OCI-LY1 (cell line): ENCODE data around the gene ARGLU1.

Experiments
- EZH2 ChIP-seq: fragments of 200-600 bp; sonication (generic), shearing (Covaris generic); IDR thresholded peaks from 2 replicates; pipeline ENCODE4 v1.8.0; 2017; ENCODE audit warnings: borderline replicate concordance, mixed run types, mild to moderate bottlenecking, antibody characterized with exemption, low read length, moderate library complexity, mixed read lengths
- TF ChIP-seq, protein P1 (sequence below): fragments of 200-600 bp; sonication (generic), shearing (Covaris generic); IDR thresholded peaks from 2 replicates; pipeline ENCODE4 v1.5.1; 2017; ENCODE audit warnings: mild to moderate bottlenecking, antibody characterized with exemption, low read length, moderate library complexity, mixed read lengths

DNA sequence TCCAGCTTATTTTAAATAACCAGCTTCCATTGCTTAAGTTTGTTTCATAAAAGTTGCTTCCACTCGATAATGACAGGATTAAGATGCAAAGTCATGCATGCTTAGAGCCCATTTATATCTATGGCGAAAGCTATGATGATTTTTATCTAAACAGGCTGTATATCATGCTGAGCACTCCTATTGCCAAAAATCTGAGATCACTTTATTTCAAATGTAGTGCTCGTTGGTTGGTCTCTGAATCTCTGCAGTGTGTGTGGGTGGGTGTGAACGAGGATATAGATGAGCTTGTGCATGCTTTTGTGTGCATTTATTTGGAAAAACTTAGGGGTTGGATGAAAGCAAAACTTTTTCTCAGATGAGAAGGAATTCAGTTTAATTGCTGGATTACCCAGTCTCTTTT is 27.0 kb upstream of the ARGLU1 start:
- TF ChIP-seq, protein P1, sequence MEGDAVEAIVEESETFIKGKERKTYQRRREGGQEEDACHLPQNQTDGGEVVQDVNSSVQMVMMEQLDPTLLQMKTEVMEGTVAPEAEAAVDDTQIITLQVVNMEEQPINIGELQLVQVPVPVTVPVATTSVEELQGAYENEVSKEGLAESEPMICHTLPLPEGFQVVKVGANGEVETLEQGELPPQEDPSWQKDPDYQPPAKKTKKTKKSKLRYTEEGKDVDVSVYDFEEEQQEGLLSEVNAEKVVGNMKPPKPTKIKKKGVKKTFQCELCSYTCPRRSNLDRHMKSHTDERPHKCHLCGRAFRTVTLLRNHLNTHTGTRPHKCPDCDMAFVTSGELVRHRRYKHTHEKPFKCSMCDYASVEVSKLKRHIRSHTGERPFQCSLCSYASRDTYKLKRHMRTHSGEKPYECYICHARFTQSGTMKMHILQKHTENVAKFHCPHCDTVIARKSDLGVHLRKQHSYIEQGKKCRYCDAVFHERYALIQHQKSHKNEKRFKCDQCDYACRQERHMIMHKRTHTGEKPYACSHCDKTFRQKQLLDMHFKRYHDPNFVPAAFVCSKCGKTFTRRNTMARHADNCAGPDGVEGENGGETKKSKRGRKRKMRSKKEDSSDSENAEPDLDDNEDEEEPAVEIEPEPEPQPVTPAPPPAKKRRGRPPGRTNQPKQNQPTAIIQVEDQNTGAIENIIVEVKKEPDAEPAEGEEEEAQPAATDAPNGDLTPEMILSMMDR, result no peak
- no peak for TF ChIP-seq EZH2
